K562 (cell line): ENCODE data around the gene EME1. TPM values are rescaled to one million over a fixed set of nuclear protein-coding genes. Genes with fewer than 3 reads are reported as not detected.
A peak's percentile ranks its signal among the peaks of the same experiment; 100 is the strongest.

Experiments
- ADNP ChIP-seq: fragments of 200-800 bp; sonication (Bioruptor generic); IDR thresholded peaks from 2 replicates; pipeline ENCODE4 v1.6.1; 2016; ENCODE audit warnings: missing genetic modification characterization, missing compliant biosample characterization
- ATF2 ChIP-seq: sonication (generic); formaldehyde crosslinking; IDR thresholded peaks from 2 replicates; pipeline ENCODE4 v1.8.1; 2022; ENCODE audit warnings: missing genetic modification reagents
- CBX1 ChIP-seq: sonication (generic); IDR thresholded peaks from 2 replicates; pipeline ENCODE4 v1.6.1; 2016; ENCODE audit warnings: antibody characterized with exemption, low read depth, mild to moderate bottlenecking
- CHD2 ChIP-seq: IDR thresholded peaks from 2 replicates; pipeline ENCODE4 v1.6.1; 2011; ENCODE audit warnings: low read depth, low read length
- GABPB2 ChIP-seq: fragments of 250-450 bp; sonication (Bioruptor Pico); conservative IDR thresholded peaks from 2 replicates; pipeline ENCODE4 v1.5.1; 2021; ENCODE audit warnings: mild to moderate bottlenecking
- HDAC2 ChIP-seq: fragments of 450-650 bp; IDR thresholded peaks from 2 replicates; pipeline ENCODE4 v1.6.1; 2016; ENCODE audit warnings: mild to moderate bottlenecking
- KDM4B ChIP-seq, 2 experiments: fragments of 450-650 bp in 1 of 2; sonication (generic) in 1 of 2; IDR thresholded peaks; 2 replicates each; pipeline ENCODE4 v1.6.1; 2016 to 2017; ENCODE audit warnings: borderline replicate concordance in 2 of 2, antibody characterized with exemption in 1 of 2, low read depth in 1 of 2, mild to moderate bottlenecking in 1 of 2
- NCOA6 ChIP-seq: fragments of 450-650 bp; IDR thresholded peaks from 2 replicates; pipeline ENCODE4 v1.6.1; 2017; ENCODE audit warnings: mild to moderate bottlenecking
- PHF8 ChIP-seq: fragments of 200-600 bp; sonication (generic); IDR thresholded peaks from 2 replicates; pipeline ENCODE4 v1.6.1; 2012; ENCODE audit warnings: mixed run types, mild to moderate bottlenecking, inconsistent platforms, low read length, moderate library complexity, borderline replicate concordance
- SETDB1 ChIP-seq: IDR thresholded peaks from one replicate; pipeline ENCODE4 v1.6.1; 2012; ENCODE audit warnings: low read length, control low read depth, inconsistent platforms
- SMARCE1 ChIP-seq: fragments of 450-650 bp; IDR thresholded peaks from 2 replicates; pipeline ENCODE4 v1.7.1; 2016; ENCODE audit warnings: mild to moderate bottlenecking
- TSHZ1 ChIP-seq: fragments of 250-450 bp; sonication (Bioruptor Pico); IDR thresholded peaks from 2 replicates; pipeline ENCODE4 v1.4.0; 2020; ENCODE audit warnings: mild to moderate bottlenecking, moderate library complexity
- YY1 ChIP-seq, 3 experiments: IDR thresholded peaks; 2 replicates each; pipeline ENCODE4 v1.6.1; 2011; ENCODE audit warnings: low read length in 2 of 3, mild to moderate bottlenecking in 2 of 3, moderate library complexity in 2 of 3, borderline replicate concordance in 1 of 3, control low read depth in 1 of 3, low read depth in 1 of 3; ENCODE audit not compliant: insufficient read depth in 3 of 3, insufficient replicate concordance in 2 of 3, control insufficient read depth in 1 of 3, insufficient read length in 1 of 3; ENCODE audit errors: extremely low read depth in 1 of 3
- ZBTB33 ChIP-seq: sonication (generic); formaldehyde crosslinking; IDR thresholded peaks from 2 replicates; pipeline ENCODE4 v1.8.1; 2023; ENCODE audit warnings: mild to moderate bottlenecking, missing genetic modification reagents
- ZNF592 ChIP-seq: fragments of 450-650 bp; IDR thresholded peaks from 2 replicates; pipeline ENCODE4 v1.6.1; 2017; ENCODE audit warnings: antibody characterized with exemption, mild to moderate bottlenecking
- polyA plus RNA-seq, 8 experiments: library from polyadenylated mRNA; depleted of rRNA in 4 of 8; stranded (reverse) in 5 of 8; unstranded in 3 of 8; fragments of >200 nt; fragmentation: Nextera tagmentation in 2 of 8; fragmentation: Illumina TruSeq in 1 of 8; extraction: Ambion mirVana in 2 of 8; extraction: Trizol in 1 of 8; gene quantifications; 2 replicates each; pipeline versions ENCODE4 v1.2.1 to v1.2.3, GENCODE V29; 2011 to 2014; ENCODE audit warnings: inconsistent platforms in 1 of 8, missing spikeins in 1 of 8
- total RNA-seq, 7 experiments: library from RNA; depleted of rRNA in 6 of 7; stranded (reverse); fragments of >200 nt in 6 of 7; fragmentation: Illumina TruSeq in 2 of 7; extraction: Trizol in 2 of 7; gene quantifications; 2 replicates each; pipeline versions ENCODE4 v1.2.1 to v1.2.3, GENCODE V29; 2011 to 2021; ENCODE audit warnings: low replicate concordance in 1 of 7

Gene EME1
- total and polyA plus RNA-seq, 9 of the 15 experiments (the other 6 are each of a cell fraction or from before 2014, with no cell fraction given): 14.6 to 44.1 (median 24.0) TPM

- TF ChIP-seq ZNF592 (peak; percentile 43; the same call in 1 of the 2 replicates), GABPB2 (CRISPR knock-in tag) (no peak), CHD2 (peak; percentile 17; the same call in 1 of the 2 replicates), NCOA6 (no peak), ADNP (no peak), SMARCE1 (no peak), ZBTB33 (peak; percentile 79), YY1 (IDR thresholded peaks at IDR 0.05; ENCODE audit: borderline replicate concordance in 1 of 3, control insufficient read depth in 1 of 3, extremely low read depth in 1 of 3, insufficient read depth in 3 of 3, insufficient read length in 1 of 3, insufficient replicate concordance in 2 of 3, low read depth in 1 of 3, low read length in 2 of 3) (peak in 2 of 3 experiments; percentile 67 to 71), ATF2 (CRISPR knock-in tag) (peak; percentile 80), CBX1 (peak; percentile 92), TSHZ1 (CRISPR knock-in tag) (no peak), HDAC2 (0 out of 2 replicates have a peak, but pooled peaks have one; percentile 40), PHF8 (peak; percentile 93), KDM4B (IDR thresholded peaks at IDR 0.05; ENCODE audit: borderline replicate concordance in 2 of 2, low read depth in 1 of 2) (0 out of 4 replicates have a peak, but pooled peaks of 1 of the 2 experiments have one; percentile 78), SETDB1 (no peak)
Observed at GRCh38 chr17:50397111-50397918, 24.3 kb downstream of the EME1 start, which contains the start of gene LRRC59 (continued).
